Epidermal melanocyte (primary cell): ENCODE measurements around the gene CDH23.
A peak's percentile ranks its signal among the peaks of the same experiment; 100 is the strongest.

Source experiments
- DNase-seq: peaks from one replicate; pipeline ENCODE4 v3.0.0; 2011; ENCODE audit warnings: low spot score; ENCODE audit not compliant: insufficient read length

CDH23 gene

DNA sequence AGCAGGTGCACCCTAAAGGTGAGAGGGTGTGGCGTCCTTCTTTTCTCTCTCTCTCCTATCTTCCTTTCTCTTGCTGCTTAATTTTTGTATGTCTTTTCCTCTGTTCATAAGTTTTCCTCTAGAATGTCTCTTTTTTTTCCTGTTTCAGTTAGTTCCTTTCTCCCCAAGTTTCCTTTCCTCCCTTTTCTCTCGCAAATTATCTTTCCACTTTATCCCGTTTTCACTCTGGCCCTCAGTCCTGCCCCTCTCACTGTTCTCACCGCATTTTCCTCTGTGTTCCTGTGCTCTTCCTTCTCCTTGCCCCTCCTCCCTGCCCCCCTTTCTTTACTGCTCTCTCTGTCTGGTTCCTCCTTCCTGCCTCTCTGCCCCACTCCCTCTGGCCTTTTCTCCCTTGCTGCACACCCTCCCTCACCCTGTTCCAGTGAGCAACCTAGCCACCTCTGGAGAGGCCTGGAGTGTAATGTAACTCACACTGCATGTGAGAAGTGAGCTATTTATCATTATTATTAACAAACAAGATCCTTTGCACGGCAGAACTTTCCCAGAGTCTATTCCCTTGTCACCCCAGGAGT is 164.4 kb downstream of the CDH23 start:
- no peak for DNase-seq

DNA sequence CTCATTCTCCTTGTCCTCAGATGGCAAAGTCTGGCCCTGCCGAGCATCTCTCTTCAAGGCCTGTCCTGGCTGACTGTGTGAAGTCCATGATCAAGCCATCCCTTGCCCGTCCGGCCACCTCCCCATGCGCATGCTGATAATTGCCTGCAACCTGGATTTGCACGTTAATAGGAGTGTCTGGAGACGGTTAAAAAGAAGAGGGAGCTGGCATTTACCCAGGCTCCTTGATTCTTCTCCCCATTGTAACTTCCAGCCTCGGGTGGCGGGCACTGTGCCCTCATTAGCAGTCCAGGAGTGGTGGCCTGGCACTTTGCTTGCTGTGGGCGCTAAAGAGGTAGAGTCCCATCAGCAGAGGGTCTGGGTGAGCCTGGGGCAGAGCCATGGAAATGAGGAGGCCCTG is 165.5 kb downstream of the CDH23 start:
- DNase-seq, result no peak

DNA sequence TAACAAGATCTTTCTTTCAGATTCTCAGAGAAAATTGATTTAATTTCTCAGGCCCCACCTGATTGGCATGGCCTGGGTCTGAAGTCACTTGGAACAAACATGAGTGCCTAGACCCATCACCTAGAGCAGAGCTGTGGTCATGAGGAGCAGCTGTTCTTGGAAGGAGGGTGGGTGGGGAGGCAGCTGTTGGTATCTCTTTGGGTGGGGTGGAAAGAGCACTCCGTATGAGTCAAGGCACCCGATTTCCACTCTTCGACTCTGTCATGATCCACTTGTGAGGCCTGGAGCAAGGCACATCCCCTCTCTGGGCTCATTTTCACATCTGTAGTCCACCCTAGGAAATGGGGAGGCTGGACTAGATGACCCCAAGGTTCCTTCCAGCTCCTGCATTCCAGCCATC is 166.2 kb downstream of the CDH23 start:
- DNase-seq, result no peak

DNA sequence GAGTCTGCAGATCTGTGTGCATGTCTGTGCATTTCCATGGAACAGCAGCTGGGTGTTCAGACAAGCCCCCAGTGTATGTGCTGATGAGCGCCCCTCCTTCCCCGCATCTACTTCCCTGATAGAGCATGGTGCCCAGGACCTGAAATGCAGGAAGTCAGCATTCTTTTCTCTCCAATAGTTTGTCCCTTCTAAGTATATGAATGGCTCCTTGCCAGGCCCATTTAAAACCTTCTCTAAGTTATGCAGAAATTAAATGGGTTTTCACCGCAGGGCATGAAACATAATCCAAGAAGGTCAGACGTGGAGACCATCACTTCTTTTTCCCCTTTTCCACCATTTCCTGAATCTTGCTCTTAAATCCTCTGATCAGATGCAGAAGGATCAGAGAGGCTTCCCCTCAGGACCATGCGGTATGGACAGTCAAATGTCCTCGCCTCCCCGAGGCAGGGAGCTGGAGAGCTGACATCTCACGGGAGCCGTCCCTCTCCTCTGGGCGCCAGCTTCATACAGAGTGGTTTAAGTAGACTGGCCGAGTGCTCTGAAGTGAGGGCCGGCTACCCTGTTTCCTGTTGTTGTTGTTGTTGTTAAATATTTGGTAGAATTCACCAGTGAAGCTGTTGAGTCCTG is 167.6 kb downstream of the CDH23 start:
- DNase-seq, result no peak

DNA sequence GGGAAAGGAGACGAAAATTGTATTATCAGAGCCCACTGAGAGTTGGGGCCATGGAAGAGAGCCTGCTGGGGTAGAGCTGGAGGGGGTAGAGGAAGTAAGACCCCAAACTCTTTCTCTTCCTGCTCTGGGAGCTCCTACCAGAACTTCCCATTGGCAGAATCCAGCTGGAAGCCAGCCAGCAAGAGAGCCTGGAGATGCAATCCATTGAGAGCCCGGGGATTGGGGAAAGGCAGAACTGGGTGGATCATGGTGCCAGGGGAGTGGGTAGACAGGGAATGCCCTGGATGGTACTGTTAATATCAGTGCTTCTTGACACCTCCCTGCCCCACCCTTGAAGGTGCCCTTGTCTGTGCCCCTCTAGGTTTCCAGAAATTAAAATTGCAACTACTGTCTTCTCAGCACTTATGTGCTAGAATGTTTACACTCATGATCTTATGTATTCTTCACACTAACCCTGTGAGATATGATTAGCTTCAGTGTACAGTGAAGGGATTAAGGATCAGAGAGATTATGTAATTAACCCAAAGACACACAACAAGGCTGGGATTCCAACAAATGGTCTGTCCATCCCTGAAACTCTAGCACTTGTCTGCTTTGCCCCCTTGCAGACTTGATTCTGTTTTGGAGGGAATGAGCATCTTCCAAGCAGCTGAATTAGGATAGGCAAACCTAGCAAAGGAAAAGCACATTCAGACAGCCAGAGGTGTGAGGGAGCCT is 168.7 kb downstream of the CDH23 start:
- DNase-seq, result no peak

DNA sequence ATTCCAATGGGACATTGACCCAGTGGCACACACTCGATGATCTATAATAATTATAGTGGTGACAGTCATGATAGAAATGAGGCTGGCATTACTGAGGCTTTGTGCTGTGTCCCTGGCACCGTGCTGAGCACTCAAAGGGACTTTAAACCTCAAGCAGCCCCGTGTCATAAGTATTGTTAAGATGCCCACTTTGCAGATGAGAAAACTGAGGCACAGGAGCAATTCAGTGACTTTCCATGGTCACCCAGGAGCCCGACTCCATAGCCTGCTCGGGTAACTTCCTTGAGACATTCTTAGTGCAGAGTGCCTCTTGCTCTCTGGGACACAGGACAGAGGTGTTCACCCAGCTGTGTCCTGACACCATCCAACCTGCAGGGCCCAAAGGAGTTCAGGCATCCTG is 170.3 kb downstream of the CDH23 start:
- DNase-seq, result no peak

GRCh38 chr10:71568896-71569492 is 172.3 kb downstream of the CDH23 start:
- no peak for DNase-seq

GRCh38 chr10:71569775-71570588 is 173.3 kb downstream of the CDH23 start:
- peak; percentile 48 for DNase-seq

GRCh38 chr10:71571460-71572175 is 174.9 kb downstream of the CDH23 start:
- no peak for DNase-seq

DNA sequence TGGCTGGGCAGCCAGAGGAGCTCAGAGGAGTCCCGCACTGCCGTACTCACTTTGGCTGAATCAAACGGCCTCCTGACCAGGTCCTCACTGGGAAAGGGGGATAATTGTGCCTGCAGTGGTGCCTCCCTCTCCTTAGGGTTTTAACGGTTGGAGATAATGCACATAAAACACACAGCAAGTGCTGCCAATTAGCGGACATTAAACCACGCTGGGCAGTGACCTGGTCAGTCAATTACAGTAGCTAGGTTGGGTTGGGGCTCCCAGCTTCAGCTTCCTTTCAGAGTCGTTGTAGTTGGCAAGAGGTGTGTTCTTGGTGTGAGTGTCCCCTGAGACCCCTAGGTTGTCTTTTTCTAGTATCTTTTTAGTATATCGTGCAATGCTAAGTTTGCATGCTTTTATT is 176.2 kb downstream of the CDH23 start:
- no peak for DNase-seq

GRCh38 chr10:71573562-71574518 is 177.1 kb downstream of the CDH23 start:
- no peak for DNase-seq

DNA sequence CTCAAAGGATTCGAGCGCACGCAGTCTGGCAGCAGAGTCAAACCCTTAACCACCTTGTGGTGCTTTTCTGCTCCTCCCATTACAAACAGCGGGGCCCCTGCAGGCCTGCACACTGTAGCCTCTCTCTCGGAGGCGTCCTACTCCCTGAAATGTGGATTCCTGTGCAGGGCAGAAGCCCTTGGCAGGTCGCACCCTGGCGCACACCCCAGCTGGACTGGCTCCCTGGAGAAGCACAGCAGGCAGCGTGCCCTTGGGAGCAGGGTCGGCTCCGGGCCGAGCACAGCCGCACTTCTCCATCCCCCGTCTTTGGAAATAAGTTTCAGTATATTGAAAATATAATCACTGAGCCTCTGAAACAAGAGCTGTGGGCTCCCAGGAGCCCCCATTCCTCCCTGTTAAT is 178.7 kb downstream of the CDH23 start:
- DNase-seq, result no peak

DNA sequence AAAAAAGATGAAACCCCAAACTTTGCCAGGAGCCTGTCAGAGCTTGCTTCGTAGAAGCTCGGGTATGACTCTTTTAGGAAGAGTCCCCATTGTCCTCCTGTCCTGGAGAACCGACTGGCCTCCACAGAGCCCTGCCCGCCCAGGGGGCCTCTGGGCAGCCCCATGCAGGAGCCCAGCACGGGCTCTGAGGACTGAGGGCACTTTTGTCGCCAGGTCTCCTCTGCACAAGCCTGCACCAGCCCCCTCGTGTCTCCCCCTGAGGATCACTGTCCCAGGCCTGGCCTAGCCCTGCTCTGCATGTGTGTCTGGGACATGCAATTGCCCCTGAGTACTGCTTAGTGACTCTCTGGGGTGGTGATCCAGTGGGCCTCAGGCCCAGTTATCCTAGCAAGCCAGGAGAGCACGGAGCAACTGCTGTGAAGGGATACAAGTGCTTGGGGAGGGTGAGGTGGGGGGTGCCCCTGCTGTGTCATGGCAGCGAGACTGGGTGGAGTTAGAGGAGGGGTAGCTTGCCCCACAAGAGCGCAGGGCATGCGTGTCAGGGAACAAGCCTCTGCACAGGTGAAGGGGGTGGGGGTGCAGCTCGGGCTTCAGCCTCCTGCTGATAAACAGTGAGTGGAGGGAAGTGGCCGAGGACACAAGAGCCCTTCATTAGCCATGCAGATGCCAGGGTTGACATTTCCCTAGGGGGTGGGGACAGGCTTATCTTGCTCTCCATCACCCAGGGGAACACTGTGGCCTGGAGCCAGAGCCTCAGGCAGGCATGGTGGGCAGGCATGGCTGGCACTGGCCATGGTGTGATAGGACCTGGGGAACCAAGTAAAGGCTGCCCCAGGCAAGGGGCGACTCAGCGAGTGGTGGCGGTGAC is 179.4 kb downstream of the CDH23 start:
- no peak for DNase-seq

DNA sequence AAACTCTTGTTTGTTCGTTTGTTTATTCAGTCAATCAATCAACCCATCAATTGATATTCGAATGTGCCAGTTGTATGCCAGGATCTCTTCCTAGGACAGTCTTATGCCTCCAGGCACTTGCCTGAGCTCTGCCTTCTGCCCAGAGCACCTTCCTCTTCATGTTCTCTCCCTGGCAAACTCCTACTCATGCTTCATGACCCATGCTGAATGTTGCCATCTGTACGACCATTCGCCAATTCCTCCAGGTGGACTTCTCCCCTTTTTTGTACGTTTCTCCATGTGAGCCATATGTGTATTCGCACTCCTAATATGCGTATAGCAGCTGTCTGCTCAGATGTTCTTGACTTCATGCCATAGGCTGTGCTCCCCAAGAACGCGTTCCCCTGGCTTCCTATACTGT is 180.1 kb downstream of the CDH23 start:
- no peak for DNase-seq

- DNase-seq, result no peak
These were observed 180.6 kb downstream of the CDH23 start for GRCh38 chr10:71577345-71577744.

- no peak for DNase-seq
These were observed 181.3 kb downstream of the CDH23 start for GRCh38 chr10:71578069-71578468.

GRCh38 chr10:71579668-71580067 is 182.9 kb downstream of the CDH23 start:
- DNase-seq, result no peak

- DNase-seq, result no peak
These were observed 183.7 kb downstream of the CDH23 start for GRCh38 chr10:71580415-71580814.

DNA sequence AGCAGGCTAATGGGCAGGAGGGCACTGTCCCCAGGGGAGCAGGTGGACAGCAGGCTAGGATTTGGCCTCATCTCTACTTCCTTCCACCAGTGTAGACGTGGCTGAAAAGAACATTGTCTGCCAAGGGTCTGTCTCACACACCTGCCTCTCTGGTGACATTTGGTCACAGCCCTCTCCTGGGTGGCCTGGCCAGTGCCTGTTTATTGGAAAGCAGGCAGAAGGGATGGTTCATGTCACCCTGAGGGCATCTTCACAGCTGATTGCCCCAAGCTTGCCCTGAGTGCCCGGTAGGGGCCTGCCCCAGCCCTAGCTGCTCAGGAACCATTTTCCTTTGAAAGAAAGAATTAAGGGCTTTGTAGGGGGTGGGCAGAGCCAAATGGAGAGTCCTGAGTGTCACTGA is 184.2 kb downstream of the CDH23 start:
- no peak for DNase-seq
